GM12892 (cell line): ENCODE results near the gene WWOX.
A peak's percentile ranks its signal among the peaks of the same experiment; 100 is the strongest.

Source experiments
- DNase-seq: peaks from one replicate; pipeline ENCODE4 v3.0.0; 2011; ENCODE audit not compliant: insufficient read length
- FAIRE-seq: peaks from 2 replicates; lab custom pipeline; 2011; peaks lifted over from hg19 to GRCh38; lab: Jason Lieb, UNC
- POLR2A ChIP-seq: IDR thresholded peaks from 2 replicates; pipeline ENCODE4 v1.6.1; 2011; ENCODE audit warnings: low read depth, low read length, control low read depth
- POLR2AphosphoS5 ChIP-seq: IDR thresholded peaks from 2 replicates; pipeline ENCODE4 v1.6.1; 2011; ENCODE audit warnings: low read depth, low read length, control low read depth
- TAF1 ChIP-seq: IDR thresholded peaks from 2 replicates; pipeline ENCODE4 v1.6.1; 2011; ENCODE audit warnings: low read depth, mild to moderate bottlenecking, control low read depth, low read length, borderline replicate concordance

Gene WWOX

GRCh38 chr16:78108451-78108850, 9.0 kb downstream of the WWOX start:
- TF ChIP-seq TAF1 (no peak), POLR2A (no peak), POLR2AphosphoS5 (no peak)
- no peak for FAIRE-seq
- no peak for DNase-seq

GRCh38 chr16:78113258-78113657, 13.8 kb downstream of the WWOX start:
- DNase-seq, result no peak
- FAIRE-seq, result no peak
- TF ChIP-seq POLR2AphosphoS5, result no peak
- TF ChIP-seq TAF1, result no peak
- TF ChIP-seq POLR2A, result no peak

GRCh38 chr16:78115659-78116058, 16.2 kb downstream of the WWOX start:
- TF ChIP-seq POLR2AphosphoS5, result no peak
- DNase-seq, result no peak
- FAIRE-seq, result no peak

GRCh38 chr16:78116946-78117345, 17.5 kb downstream of the WWOX start:
- FAIRE-seq (no peak), DNase-seq (no peak)
- TF ChIP-seq POLR2AphosphoS5 (no peak), TAF1 (no peak), POLR2A (no peak)

- DNase-seq (no peak), FAIRE-seq (no peak)
- TF ChIP-seq POLR2AphosphoS5 (no peak), TAF1 (no peak), POLR2A (no peak)
These were observed 17.9 kb downstream of the WWOX start for GRCh38 chr16:78117391-78117790.

- DNase-seq (no peak), FAIRE-seq (no peak)
- no peak for TF ChIP-seq POLR2A
- TF ChIP-seq POLR2AphosphoS5, result no peak
- TF ChIP-seq TAF1, result no peak
These were observed 19.1 kb downstream of the WWOX start for GRCh38 chr16:78118469-78119025.

- no peak for TF ChIP-seq POLR2A
- TF ChIP-seq POLR2AphosphoS5, result no peak
- TF ChIP-seq TAF1, result no peak
- DNase-seq (no peak), FAIRE-seq (peak; percentile 48)
These were observed 23.4 kb downstream of the WWOX start for GRCh38 chr16:78122774-78123315.

- no peak for DNase-seq
- TF ChIP-seq POLR2A (no peak), TAF1 (no peak), POLR2AphosphoS5 (no peak)
- FAIRE-seq, result no peak
These were observed 25.8 kb downstream of the WWOX start for GRCh38 chr16:78125112-78125844.

GRCh38 chr16:78126662-78127061, 27.2 kb downstream of the WWOX start:
- DNase-seq (no peak), FAIRE-seq (no peak)
- TF ChIP-seq TAF1 (no peak), POLR2AphosphoS5 (no peak), POLR2A (no peak)

- TF ChIP-seq POLR2A (no peak), TAF1 (no peak), POLR2AphosphoS5 (no peak)
- DNase-seq (no peak), FAIRE-seq (no peak)
These were observed 27.7 kb downstream of the WWOX start for GRCh38 chr16:78127130-78127529.

- DNase-seq (no peak), FAIRE-seq (no peak)
- TF ChIP-seq TAF1, result no peak
- no peak for TF ChIP-seq POLR2A
- no peak for TF ChIP-seq POLR2AphosphoS5
These were observed 29.5 kb downstream of the WWOX start for GRCh38 chr16:78128913-78129312.

- TF ChIP-seq POLR2AphosphoS5 (no peak), TAF1 (no peak), POLR2A (no peak)
- DNase-seq (no peak), FAIRE-seq (no peak)
These were observed 29.9 kb downstream of the WWOX start for GRCh38 chr16:78129349-78129748.
